Measurements from ENCODE around the gene CCR2. TPM values are rescaled to one million over a fixed set of nuclear protein-coding genes. Genes with fewer than 3 reads are reported as not detected.

Gene CCR2
- total RNA-seq, 2 donors from 2014 or later, result 0.48 to 2.5 TPM

GRCh38 chr3:46405301-46406019 is 51.5 kb downstream of the CCR2 start:
- ATAC-seq (no peak), DNase-seq (ENCODE audit: low spot score) (no peak)
- Mint-ChIP-seq H3K27me3 (peaks cover 0 to 3% of the 10 kb centered on the region in 2 donors), H3K36me3 (no peaks in the 10 kb centered on the region), H3K27ac (no peak overlapping the region), H3K9me3 (no peaks in the 10 kb centered on the region), H3K4me1 (ENCODE audit: low read depth in 2 of 2) (peaks cover 19 to 28% of the 10 kb centered on the region in 2 donors), H3K4me3 (no peak overlapping the region)

GRCh38 chr3:46406443-46406787 is 52.5 kb downstream of the CCR2 start:
- ATAC-seq (no peak), DNase-seq (ENCODE audit: low spot score) (no peak)
- peaks cover 19 to 28% of the 10 kb centered on the region in 2 donors for H3K4me1 Mint-ChIP-seq (ENCODE audit: low read depth in 2 of 2)
- H3K27me3 Mint-ChIP-seq, result peaks cover 0 to 3% of the 10 kb centered on the region in 2 donors
- H3K4me3 Mint-ChIP-seq, result peak overlapping the region; percentile 87
- H3K27ac Mint-ChIP-seq, result peak overlapping the region; percentile 90 to 93
- no peaks in the 10 kb centered on the region for H3K9me3 Mint-ChIP-seq
- no peaks in the 10 kb centered on the region for H3K36me3 Mint-ChIP-seq

GRCh38 chr3:46406788-46407611 is 53.1 kb downstream of the CCR2 start, which contains the start of the genes CCR5AS and CCRL2:
Gene CCR5AS (minus strand): TSS chr3:46407066.
Gene CCRL2 (plus strand): TSS chr3:46407259. CDS start chr3:46408080, 821 bp downstream.
- peak; percentile 88 to 93 for ATAC-seq

GRCh38 chr3:46407970-46408369 is 54.1 kb downstream of the CCR2 start:
- no peaks in the 10 kb centered on the region for H3K9me3 Mint-ChIP-seq
- no peak for DNase-seq (ENCODE audit: low spot score)
- no peaks in the 10 kb centered on the region for H3K36me3 Mint-ChIP-seq
- peaks cover 19 to 28% of the 10 kb centered on the region in 2 donors for H3K4me1 Mint-ChIP-seq (ENCODE audit: low read depth in 2 of 2)
- no peak for ATAC-seq
- peaks cover 0 to 3% of the 10 kb centered on the region in 2 donors for H3K27me3 Mint-ChIP-seq
- peak overlapping the region; percentile 90 to 93 for H3K27ac Mint-ChIP-seq
- H3K4me3 Mint-ChIP-seq, result peak overlapping the region; percentile 87

More at GRCh38 chr3:46406788-46407611, 53.1 kb downstream of the CCR2 start, which contains the start of the genes CCR5AS and CCRL2:
- H3K27ac Mint-ChIP-seq, result peak within 1 kb of the TSS; percentile 90 to 93
- no peaks in the 10 kb centered on the region for H3K9me3 Mint-ChIP-seq
- DNase-seq (ENCODE audit: low spot score), result peak; percentile 67
- peaks cover 0 to 3% of the 10 kb centered on the region in 2 donors for H3K27me3 Mint-ChIP-seq
- peaks cover 19 to 28% of the 10 kb centered on the region in 2 donors for H3K4me1 Mint-ChIP-seq (ENCODE audit: low read depth in 2 of 2)
- H3K4me3 Mint-ChIP-seq, result peak within 1 kb of the TSS; percentile 87
- no peaks in the 10 kb centered on the region for H3K36me3 Mint-ChIP-seq

GRCh38 chr3:46408853-46409252 is 54.9 kb downstream of the CCR2 start:
- no peak for ATAC-seq
- H3K9me3 Mint-ChIP-seq, result no peaks in the 10 kb centered on the region
- peak overlapping the region; percentile 16 for H3K4me3 Mint-ChIP-seq
- H3K27me3 Mint-ChIP-seq, result no peaks in the 10 kb centered on the region
- H3K27ac Mint-ChIP-seq, result no peak overlapping the region
- H3K36me3 Mint-ChIP-seq, result no peaks in the 10 kb centered on the region
- DNase-seq (ENCODE audit: low spot score), result no peak
- peaks cover 19 to 28% of the 10 kb centered on the region in 2 donors for H3K4me1 Mint-ChIP-seq (ENCODE audit: low read depth in 2 of 2)

- no peaks in the 10 kb centered on the region for H3K27me3 Mint-ChIP-seq
- no peak overlapping the region for H3K27ac Mint-ChIP-seq
- H3K4me3 Mint-ChIP-seq, result no peak overlapping the region
- H3K4me1 Mint-ChIP-seq (ENCODE audit: low read depth in 2 of 2), result peaks cover 19 to 28% of the 10 kb centered on the region in 2 donors
- no peaks in the 10 kb centered on the region for H3K9me3 Mint-ChIP-seq
- peak; percentile 45 for DNase-seq (ENCODE audit: low spot score)
- ATAC-seq, result no peak
- H3K36me3 Mint-ChIP-seq, result no peaks in the 10 kb centered on the region
Observed at GRCh38 chr3:46409739-46410489, 56.0 kb downstream of the CCR2 start.

Other genes starting within 250 kb of the CCR2 start
- 10 to 100 TPM; 52.2 to 92.2 TPM for gene CCR1, start 145.8 kb upstream of the CCR2 start, total RNA-seq
- gene CCR3, start 111.7 kb upstream of the CCR2 start, total RNA-seq, result 1 to 10 TPM in 1 of 2 donors, under 1 TPM in 1; 0.55 to 4.3 TPM
- gene CCR5, start 16.8 kb downstream of the CCR2 start, total RNA-seq, result 10 to 100 TPM; 28.3 to 46.2 TPM
- 1 to 10 TPM; 4.0 to 6.2 TPM for gene CCRL2, start 53.1 kb downstream of the CCR2 start, total RNA-seq
- under 1 TPM in 1 of 2 donors, not detected in 1; 0.20 TPM for gene LTF, start 110.8 kb downstream of the CCR2 start, total RNA-seq
- gene RTP3, start 143.9 kb downstream of the CCR2 start, total RNA-seq, result not detected
- gene LRRC2, start 212.2 kb downstream of the CCR2 start, total RNA-seq, result not detected